ENCODE data around the gene TPRN.

The TPRN gene

GRCh38 chr9:137178201-137178938 lies 22.2 kb downstream of the TPRN start:
- H3K4me1 Mint-ChIP-seq: no peaks in the 10 kb centered on the region
- no peaks in the 10 kb centered on the region for H3K9me3 Mint-ChIP-seq
- no peak overlapping the region for H3K27ac Mint-ChIP-seq
- TF ChIP-seq, protein P1, sequence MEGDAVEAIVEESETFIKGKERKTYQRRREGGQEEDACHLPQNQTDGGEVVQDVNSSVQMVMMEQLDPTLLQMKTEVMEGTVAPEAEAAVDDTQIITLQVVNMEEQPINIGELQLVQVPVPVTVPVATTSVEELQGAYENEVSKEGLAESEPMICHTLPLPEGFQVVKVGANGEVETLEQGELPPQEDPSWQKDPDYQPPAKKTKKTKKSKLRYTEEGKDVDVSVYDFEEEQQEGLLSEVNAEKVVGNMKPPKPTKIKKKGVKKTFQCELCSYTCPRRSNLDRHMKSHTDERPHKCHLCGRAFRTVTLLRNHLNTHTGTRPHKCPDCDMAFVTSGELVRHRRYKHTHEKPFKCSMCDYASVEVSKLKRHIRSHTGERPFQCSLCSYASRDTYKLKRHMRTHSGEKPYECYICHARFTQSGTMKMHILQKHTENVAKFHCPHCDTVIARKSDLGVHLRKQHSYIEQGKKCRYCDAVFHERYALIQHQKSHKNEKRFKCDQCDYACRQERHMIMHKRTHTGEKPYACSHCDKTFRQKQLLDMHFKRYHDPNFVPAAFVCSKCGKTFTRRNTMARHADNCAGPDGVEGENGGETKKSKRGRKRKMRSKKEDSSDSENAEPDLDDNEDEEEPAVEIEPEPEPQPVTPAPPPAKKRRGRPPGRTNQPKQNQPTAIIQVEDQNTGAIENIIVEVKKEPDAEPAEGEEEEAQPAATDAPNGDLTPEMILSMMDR (IDR thresholded peaks at IDR 0.05): no peak
- H3K27me3 Mint-ChIP-seq (ENCODE audit: low read depth, poor library complexity): peaks cover 33% of the 10 kb centered on the region
- H3K36me3 Mint-ChIP-seq (ENCODE audit: low read depth): peaks cover 10% of the 10 kb centered on the region
- H3K4me3 Mint-ChIP-seq: no peak overlapping the region
- no peak for DNase-seq

GRCh38 chr9:137176302-137177182 lies 24.0 kb downstream of the TPRN start:
- TF ChIP-seq, protein P1 (IDR thresholded peaks at IDR 0.05): peak; percentile 61
- Mint-ChIP-seq H3K27ac (no peak overlapping the region), H3K4me3 (no peak overlapping the region), H3K4me1 (no peaks in the 10 kb centered on the region), H3K27me3 (ENCODE audit: low read depth, poor library complexity) (peaks cover 52% of the 10 kb centered on the region), H3K9me3 (no peaks in the 10 kb centered on the region), H3K36me3 (ENCODE audit: low read depth) (peaks cover 6% of the 10 kb centered on the region)
- peak; percentile 40 for DNase-seq

GRCh38 chr9:137175345-137175961 lies 25.1 kb downstream of the TPRN start:
- DNase-seq: no peak
- Mint-ChIP-seq H3K27ac (no peak overlapping the region), H3K9me3 (no peaks in the 10 kb centered on the region), H3K4me3 (no peak overlapping the region), H3K36me3 (ENCODE audit: low read depth) (peaks cover 6% of the 10 kb centered on the region), H3K27me3 (ENCODE audit: low read depth, poor library complexity) (peaks cover 63% of the 10 kb centered on the region), H3K4me1 (no peaks in the 10 kb centered on the region)
- TF ChIP-seq, protein P1 (IDR thresholded peaks at IDR 0.05): no peak

DNA sequence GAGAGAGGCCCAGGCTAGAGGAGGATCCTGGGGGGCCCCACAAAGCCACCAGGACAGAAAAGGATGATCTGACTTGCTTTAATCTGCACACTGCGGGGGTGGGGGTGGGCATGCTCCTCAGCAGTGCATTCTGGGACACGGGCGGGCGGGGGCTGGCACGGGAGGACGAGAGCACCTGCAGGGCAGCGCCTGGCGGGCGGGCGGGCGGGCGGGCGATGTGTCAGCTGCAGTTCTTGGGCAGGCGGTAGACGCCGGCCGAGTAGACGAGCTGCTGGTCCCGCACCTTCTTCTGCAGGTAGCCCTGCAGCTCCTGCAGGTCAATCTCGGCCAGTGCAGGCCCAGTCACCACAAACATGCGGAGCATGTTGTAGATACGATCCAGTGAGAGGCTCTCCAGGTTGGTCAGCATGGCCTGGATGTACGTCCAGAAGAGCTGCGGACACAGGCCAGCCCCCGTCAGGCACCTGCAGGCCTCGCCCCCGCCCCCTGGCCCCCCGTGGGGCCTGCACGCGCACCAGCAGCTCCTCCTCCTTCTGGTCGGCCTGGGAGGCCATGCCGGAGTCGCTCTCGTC lies 25.7 kb downstream of the TPRN start:
- DNase-seq: no peak
- Mint-ChIP-seq H3K27me3 (ENCODE audit: low read depth, poor library complexity) (peaks cover 69% of the 10 kb centered on the region), H3K36me3 (ENCODE audit: low read depth) (peaks cover 6% of the 10 kb centered on the region), H3K9me3 (no peaks in the 10 kb centered on the region), H3K4me3 (no peak overlapping the region), H3K4me1 (no peaks in the 10 kb centered on the region), H3K27ac (no peak overlapping the region)
- TF ChIP-seq, protein P1 (IDR thresholded peaks at IDR 0.05): no peak

- Mint-ChIP-seq H3K27me3 (ENCODE audit: low read depth, poor library complexity) (peaks cover 73% of the 10 kb centered on the region), H3K4me3 (no peak overlapping the region), H3K27ac (no peak overlapping the region), H3K36me3 (ENCODE audit: low read depth) (peaks cover 6% of the 10 kb centered on the region), H3K4me1 (no peaks in the 10 kb centered on the region), H3K9me3 (no peaks in the 10 kb centered on the region)
- TF ChIP-seq, protein P1 (IDR thresholded peaks at IDR 0.05): no peak
- DNase-seq: no peak
These were observed 26.5 kb downstream of the TPRN start for GRCh38 chr9:137173796-137174664.
